MM.1S (cell line): Measurements from ENCODE around the gene UBA7.

ENCODE experiments used
- CTCF ChIP-seq: fragments of 300-600 bp; sonication (generic); IDR thresholded peaks from 2 replicates; pipeline ENCODE4 v1.5.1; 2016; ENCODE audit warnings: antibody characterized with exemption, low read length, mixed read lengths
- EZH2 ChIP-seq: fragments of 300-600 bp; sonication (generic); optimal IDR thresholded peaks from 2 replicates; pipeline ENCODE3; 2017; ENCODE audit warnings: low read depth, mild to moderate bottlenecking, antibody characterized with exemption, low read length, mixed read lengths

- TF ChIP-seq EZH2 = no peak
- no peak for TF ChIP-seq CTCF
Observed at GRCh38 chr3:49788056-49788455, 25.7 kb downstream of the UBA7 start.
